ENCODE measurements around the gene WNT9A.

Gene WNT9A

DNA sequence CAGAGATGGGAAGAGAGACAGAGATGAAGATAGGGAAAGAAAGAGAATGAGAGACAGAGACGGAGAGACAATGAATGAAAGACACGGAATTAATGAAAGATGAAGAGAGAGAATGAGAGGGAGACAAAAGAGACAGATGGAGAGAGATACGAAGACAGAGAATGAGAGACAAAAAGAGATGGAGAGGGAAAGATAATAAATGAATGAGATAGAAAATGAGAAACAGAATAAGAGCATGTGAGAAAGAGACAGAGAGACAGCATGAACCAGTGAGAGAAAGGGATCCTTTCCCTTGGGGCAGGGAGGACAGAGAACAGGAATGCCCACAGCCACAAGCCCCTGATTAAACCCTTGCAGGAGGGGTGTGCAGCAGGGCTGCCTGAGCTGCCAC is 5.3 kb upstream of the WNT9A start:
- TF ChIP-seq, protein P1, sequence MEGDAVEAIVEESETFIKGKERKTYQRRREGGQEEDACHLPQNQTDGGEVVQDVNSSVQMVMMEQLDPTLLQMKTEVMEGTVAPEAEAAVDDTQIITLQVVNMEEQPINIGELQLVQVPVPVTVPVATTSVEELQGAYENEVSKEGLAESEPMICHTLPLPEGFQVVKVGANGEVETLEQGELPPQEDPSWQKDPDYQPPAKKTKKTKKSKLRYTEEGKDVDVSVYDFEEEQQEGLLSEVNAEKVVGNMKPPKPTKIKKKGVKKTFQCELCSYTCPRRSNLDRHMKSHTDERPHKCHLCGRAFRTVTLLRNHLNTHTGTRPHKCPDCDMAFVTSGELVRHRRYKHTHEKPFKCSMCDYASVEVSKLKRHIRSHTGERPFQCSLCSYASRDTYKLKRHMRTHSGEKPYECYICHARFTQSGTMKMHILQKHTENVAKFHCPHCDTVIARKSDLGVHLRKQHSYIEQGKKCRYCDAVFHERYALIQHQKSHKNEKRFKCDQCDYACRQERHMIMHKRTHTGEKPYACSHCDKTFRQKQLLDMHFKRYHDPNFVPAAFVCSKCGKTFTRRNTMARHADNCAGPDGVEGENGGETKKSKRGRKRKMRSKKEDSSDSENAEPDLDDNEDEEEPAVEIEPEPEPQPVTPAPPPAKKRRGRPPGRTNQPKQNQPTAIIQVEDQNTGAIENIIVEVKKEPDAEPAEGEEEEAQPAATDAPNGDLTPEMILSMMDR (conservative IDR thresholded peaks at IDR 0.05), result no peak
- TF ChIP-seq ZFX (IDR thresholded peaks at IDR 0.05), result no peak
- no peak overlapping the region for H3K27ac ChIP-seq

DNA sequence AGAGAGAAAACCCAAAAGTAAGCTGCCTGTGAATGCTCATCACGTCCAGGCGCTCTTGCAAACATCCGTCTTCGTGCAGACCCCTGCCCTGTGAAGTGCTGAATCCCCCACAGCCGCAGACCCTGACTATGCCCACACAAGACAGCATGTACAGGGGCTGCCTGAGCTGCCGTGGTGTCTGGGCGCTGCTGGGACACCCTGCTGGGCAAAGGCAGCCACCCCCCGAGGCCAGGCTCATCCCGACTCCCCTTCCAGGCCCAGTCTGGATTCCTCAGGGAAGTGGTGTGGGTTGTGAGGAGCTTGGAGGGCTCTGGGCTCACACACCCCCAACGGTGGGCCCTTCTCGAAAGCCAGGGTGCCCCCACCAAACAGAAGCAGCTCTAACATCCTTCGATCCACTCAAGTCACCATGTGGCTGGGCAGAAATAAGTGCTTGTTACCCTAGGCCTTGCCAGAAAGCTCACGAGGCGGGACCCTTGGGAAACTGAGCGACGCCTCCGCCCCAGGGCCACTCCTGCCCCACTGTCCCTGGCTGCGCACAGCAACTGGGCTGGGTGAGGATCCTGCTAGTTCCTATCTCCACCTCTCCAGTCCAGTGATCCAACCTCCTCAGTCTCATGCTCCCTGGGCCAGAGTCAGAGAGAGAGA is 4.8 kb upstream of the WNT9A start:
- no peak for TF ChIP-seq ZFX (IDR thresholded peaks at IDR 0.05)
- TF ChIP-seq, protein P1 (conservative IDR thresholded peaks at IDR 0.05), result no peak
- no peak overlapping the region for H3K27ac ChIP-seq

DNA sequence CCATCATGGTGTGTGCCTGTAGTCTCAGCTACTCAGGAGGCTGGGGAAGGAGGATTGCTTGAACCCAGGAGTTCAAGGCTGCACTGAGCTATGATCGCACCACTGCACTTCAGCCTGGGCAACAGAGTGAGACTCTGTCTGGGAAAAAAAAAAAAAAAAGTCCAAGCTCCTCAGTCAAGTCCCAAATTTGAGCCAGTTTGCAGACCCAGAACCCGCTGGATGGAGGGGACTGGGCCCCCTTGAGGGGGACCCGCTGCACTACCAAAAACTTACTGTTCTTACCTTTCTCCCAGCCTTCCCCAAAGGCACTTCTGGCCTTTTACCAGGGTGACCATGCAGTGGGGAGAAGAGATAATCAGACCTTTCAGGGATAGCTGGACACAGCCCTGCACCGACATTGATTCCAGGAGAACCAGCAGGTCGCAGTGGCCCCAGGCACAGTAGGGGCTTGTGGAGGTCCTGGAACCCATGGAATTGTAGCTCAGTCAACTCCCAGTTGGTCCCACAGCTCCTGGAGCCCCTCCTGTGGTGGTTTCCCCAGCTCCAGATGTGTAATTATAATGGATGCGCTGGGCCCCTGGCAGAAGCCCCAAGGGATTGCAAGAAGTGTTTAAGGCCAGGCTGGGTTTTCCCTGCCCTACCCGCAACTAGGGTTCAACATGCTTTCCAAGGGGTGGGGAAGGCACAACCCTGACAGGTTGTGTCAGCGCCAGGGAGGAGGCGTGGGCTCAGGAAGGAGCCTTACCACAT is 4.1 kb upstream of the WNT9A start:
- no peak overlapping the region for H3K27ac ChIP-seq

DNA sequence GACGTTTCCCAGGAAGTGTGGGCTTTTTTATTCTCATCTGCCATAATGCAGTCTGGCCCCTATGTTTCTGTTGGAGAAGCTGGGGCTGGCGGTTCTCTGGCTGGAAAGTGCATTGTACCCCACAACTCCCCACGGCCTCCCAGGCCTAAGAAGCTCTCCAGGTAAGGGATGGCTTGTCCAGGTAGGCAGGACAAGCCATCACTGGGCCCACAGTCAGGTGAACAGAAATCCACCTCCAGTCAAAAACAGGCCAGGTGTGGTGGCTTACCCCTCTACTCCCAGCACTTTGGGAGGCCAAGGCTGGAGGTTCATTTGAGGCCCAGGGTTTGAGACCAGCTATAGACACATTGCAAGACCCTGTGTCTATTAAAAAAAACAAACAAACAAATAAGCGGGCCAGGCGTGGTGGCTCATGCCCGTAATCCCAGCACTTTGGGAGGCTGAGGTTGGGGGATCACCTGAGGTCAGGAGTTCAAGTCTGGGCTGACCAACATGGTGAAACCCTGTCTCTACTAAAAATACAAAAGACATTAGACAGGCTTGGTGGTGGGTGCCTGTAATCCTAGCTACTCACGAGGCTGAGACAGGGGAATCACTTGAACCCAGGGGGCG is 3.1 kb upstream of the WNT9A start:
- TF ChIP-seq ZFX (IDR thresholded peaks at IDR 0.05), result no peak
- TF ChIP-seq, protein P1 (conservative IDR thresholded peaks at IDR 0.05), result no peak
- H3K27ac ChIP-seq, result no peak overlapping the region

More for the DNA sequence above, 4.1 kb upstream of the WNT9A start:
- TF ChIP-seq, protein P1 (conservative IDR thresholded peaks at IDR 0.05), result no peak
- no peak for TF ChIP-seq ZFX (IDR thresholded peaks at IDR 0.05)

DNA sequence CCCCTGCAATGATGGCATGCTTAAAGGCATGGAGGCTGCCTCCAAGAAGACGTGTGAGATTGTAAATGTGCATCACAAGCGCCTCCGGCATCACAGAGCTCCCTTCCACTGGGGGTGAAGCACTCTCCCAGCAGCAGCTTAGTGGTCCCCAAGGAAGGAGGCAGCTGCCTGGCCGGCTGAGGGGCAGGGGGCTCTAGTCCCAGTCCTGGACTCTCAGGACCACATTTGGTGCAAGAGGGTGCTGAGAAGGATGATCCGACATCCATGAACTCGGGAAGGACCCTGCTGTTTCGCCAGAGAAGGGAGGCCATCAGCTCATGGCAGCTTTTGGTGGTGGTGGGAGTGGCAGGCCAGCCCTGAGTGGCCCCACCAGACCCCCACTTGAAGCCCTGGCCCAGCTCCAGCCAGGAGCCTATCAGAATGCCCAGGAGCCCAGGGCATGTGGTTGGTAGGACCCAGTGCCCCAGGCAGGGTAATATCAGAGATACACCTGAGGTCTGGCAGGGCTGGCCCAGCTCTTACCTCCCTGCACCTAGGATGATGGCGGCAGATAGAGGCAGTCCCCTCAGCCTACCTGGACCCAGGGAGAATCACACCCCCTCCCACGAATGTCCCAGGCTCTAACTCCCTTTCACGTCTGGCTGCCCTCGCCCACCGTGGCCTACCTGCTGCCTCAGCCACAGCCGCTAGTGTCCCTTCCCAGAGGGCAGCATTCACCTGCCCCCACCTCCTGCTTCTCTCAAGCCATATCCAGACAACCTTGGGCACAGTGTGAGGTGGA is 2.4 kb upstream of the WNT9A start:
- no peak overlapping the region for H3K27ac ChIP-seq
- TF ChIP-seq ZFX (IDR thresholded peaks at IDR 0.05), result no peak
- TF ChIP-seq, protein P1 (conservative IDR thresholded peaks at IDR 0.05), result no peak

DNA sequence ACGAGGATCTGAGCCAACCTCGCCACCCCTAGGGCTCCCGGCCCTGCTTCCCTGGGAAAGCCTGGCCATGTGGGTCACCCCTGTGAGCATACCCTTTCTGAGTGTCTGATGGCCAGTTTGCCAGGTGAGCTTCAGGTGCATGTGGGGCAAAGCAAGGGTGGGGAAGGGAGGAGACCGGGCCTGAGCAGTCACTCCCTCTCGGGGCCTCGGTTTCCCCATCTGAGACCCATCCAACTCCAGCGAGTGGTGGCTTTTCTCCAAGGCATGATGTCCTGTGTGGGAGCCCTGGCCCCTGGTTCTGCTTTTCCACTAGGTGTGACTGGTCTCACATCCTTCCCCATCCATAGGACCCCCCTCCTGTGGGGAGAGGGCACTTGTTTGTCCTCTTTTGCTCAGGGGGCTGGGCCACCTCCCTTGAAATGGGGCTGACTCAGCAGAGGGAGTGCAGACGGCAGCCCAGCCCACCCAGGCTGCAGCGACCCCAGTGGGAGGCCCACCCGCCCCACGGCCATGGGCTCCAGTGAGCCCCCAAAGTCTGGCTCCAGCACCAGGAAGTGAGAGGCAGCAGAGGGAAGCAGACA is 1.7 kb upstream of the WNT9A start:
- H3K27ac ChIP-seq, result no peak overlapping the region

More for the DNA sequence above, 1.7 kb upstream of the WNT9A start:
- TF ChIP-seq, protein P1 (conservative IDR thresholded peaks at IDR 0.05), result no peak
- no peak for TF ChIP-seq ZFX (IDR thresholded peaks at IDR 0.05)
